ENCODE data around the gene WWC1.

The WWC1 gene

GRCh38 chr5:168324859-168325630, 33.6 kb downstream of the WWC1 start:
- ChIA-PET POLR2A (ENCODE audit: low non-redundant PET) (no interaction called here), CTCF (interaction anchor here (0.6 to 1.2 kb wide), 5 partner anchors 9 to 126 kb away, joined by 3 to 7 read pairs (median 4); no protein-coding TSS in a partner anchor)
- peak; percentile 97 for DNase-seq (ENCODE audit: low spot score)
- TF ChIP-seq CTCF (conservative IDR thresholded peaks at IDR 0.05; ENCODE audit: low read depth): no peak
- H3K27ac ChIP-seq: peak overlapping the region; percentile 83

- ChIA-PET POLR2A (ENCODE audit: low non-redundant PET) (no interaction called here), CTCF (interaction anchor here (0.6 kb wide), 1 partner anchor 252 kb away, joined by 3 read pairs; no protein-coding TSS in a partner anchor)
- no peak for DNase-seq (ENCODE audit: low spot score)
- no peak overlapping the region for H3K27ac ChIP-seq
- TF ChIP-seq CTCF (conservative IDR thresholded peaks at IDR 0.05; ENCODE audit: low read depth): no peak
These were observed 35.6 kb downstream of the WWC1 start for GRCh38 chr5:168327019-168327421.

GRCh38 chr5:168327451-168327850, 36.0 kb downstream of the WWC1 start:
- POLR2A ChIA-PET (ENCODE audit: low non-redundant PET): no interaction called here
- no peak overlapping the region for H3K27ac ChIP-seq
- DNase-seq (ENCODE audit: low spot score): no peak
- no peak for TF ChIP-seq CTCF (conservative IDR thresholded peaks at IDR 0.05; ENCODE audit: low read depth)
- CTCF ChIA-PET: no interaction called here

GRCh38 chr5:168327994-168328393, 36.5 kb downstream of the WWC1 start:
- no peak for TF ChIP-seq CTCF (conservative IDR thresholded peaks at IDR 0.05; ENCODE audit: low read depth)
- no peak for DNase-seq (ENCODE audit: low spot score)
- CTCF ChIA-PET: interaction anchor here (0.7 kb wide), 1 partner anchor 420 kb away, joined by 3 read pairs; no protein-coding TSS in a partner anchor
- POLR2A ChIA-PET (ENCODE audit: low non-redundant PET): no interaction called here
- H3K27ac ChIP-seq: no peak overlapping the region

- no peak overlapping the region for H3K27ac ChIP-seq
These were observed 37.4 kb downstream of the WWC1 start for GRCh38 chr5:168328814-168329213.

GRCh38 chr5:168329302-168329701, 37.9 kb downstream of the WWC1 start:
- POLR2A ChIA-PET (ENCODE audit: low non-redundant PET): no interaction called here
- DNase-seq (ENCODE audit: low spot score): no peak
- CTCF ChIA-PET: interaction anchor here (0.5 kb wide), 1 partner anchor 122 kb away, joined by 3 read pairs; no protein-coding TSS in a partner anchor
- TF ChIP-seq CTCF (conservative IDR thresholded peaks at IDR 0.05; ENCODE audit: low read depth): no peak
- H3K27ac ChIP-seq: no peak overlapping the region

More at GRCh38 chr5:168328814-168329213, 37.4 kb downstream of the WWC1 start:
- ChIA-PET POLR2A (ENCODE audit: low non-redundant PET) (no interaction called here), CTCF (interaction anchor here (0.5 kb wide), 1 partner anchor 122 kb away, joined by 3 read pairs; no protein-coding TSS in a partner anchor)
- no peak for TF ChIP-seq CTCF (conservative IDR thresholded peaks at IDR 0.05; ENCODE audit: low read depth)
- no peak for DNase-seq (ENCODE audit: low spot score)
